Activated naive CD4-positive, alpha-beta T cell treated with Interleukin-2 at 50 U/mL for 16 hours (primary cell): ENCODE measurements around the gene CCDC33.

Experiments used
- DNase-seq: peaks from one replicate; pipeline ENCODE4 v3.0.0-alpha.2; 2020

The CCDC33 gene

DNA sequence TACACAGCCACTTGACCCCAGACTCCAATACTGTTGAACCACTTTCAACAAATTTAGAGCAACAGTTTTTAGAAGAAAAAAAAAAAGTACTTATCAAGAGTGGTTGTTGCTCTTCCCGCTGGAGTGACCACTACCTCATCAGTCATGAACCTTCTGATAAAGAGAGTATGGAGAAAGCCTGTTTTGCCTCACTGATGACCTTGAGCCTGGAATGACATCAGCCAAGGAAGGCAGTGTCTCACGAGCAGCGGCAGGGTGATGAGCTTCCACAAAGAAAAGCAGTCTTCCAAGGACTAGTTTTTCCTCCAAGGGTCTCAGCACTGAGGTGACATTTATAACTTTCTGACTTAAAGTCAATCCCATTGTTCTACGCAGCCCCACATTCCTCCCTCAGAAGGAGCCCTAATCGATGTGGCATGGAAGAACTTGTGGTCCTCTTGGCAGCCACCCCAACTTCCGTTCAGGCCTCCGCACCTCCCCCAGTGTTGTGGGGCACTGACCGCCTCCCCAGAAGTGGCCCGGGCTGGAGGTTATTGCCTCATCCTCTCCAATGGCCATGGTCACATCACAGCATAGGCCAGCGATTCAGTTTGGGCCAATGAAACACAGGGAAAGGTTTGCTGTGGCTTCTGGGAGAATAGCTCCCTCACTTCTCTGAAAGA, 133.1 kb downstream of the CCDC33 start:
- no peak for DNase-seq

- no peak for DNase-seq
Measured at GRCh38 chr15:74369756-74370155, 133.6 kb downstream of the CCDC33 start.

DNA sequence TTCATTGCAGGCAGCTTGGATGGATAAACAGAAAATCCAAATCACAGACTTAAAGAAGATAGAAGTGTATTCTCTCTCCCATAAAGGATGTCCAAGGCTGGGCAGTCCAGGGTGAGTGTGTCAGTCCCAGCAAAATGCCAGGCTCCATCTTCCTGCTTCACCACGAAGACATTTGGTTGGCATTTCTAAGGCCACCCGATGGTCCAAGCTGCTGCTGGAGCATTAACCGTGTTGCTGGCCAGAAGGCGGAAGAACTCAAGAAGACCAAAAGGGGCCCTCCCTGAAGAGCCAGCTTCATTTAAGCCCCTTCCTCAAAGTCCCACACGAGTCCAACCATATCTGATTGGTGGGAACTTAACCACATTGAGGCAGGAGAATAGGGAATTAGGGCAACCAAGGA, 134.3 kb downstream of the CCDC33 start:
- no peak for DNase-seq

DNA sequence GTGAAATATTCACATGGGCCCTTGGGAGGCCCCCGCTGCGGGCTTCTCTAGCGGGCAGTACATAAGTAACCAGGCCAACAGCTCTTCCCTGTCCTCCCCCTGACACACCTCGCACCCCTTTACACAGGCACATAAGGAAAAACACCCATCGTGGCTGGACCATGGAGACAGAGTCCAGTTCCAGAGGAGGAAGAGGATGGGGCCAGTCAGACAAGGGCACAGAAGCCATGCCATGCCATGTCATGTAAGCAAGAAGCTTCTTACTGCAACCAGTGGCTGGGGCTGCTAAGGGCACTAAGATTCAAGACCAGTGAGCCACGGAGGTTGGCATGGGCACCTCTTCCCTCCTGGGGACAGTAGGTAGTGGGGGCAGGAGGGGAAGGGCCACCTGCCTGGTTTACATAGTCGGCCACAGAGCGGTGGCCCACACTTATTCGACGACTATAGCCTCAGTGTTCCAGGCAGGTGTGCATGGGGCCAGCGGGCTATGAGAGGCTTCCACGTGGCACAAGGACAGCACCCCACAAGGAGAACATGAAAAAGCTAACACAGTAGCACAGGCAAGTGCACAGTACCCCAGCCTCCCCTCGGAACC, 137.0 kb downstream of the CCDC33 start:
- DNase-seq = no peak

GRCh38 chr15:74373731-74374647, 137.9 kb downstream of the CCDC33 start:
- DNase-seq = peak; percentile 96

DNA sequence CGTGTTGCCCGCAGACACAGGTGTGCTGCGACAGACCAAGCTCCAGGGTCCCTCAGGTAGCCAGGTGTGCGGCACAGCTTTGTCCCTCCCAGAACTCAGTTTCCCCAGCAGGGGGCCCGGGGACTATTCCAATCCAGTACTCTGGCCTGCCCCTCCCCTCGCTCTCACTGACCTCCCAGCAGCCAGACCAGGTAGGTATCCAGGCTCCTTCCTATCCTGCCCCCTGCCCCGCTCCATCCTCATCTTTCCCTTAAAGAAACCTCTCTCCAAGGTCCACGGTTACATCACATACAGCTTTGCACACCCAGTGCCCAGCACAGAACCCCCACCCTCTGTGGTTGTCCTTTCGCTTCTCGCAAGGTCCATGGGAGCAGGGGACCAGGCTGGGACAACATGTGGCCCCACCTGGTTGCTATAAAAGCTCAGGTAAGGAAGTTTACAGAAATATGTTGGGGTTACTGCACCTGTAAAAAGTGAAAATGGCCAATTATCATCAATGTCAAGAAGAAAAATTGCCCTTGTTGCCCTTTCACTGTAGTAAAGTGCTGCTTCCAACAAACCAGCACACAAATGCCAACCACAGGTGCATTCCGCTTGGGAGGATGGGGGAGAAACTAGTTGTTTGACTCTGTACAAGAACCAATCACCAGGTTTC, 138.6 kb downstream of the CCDC33 start:
- no peak for DNase-seq

DNA sequence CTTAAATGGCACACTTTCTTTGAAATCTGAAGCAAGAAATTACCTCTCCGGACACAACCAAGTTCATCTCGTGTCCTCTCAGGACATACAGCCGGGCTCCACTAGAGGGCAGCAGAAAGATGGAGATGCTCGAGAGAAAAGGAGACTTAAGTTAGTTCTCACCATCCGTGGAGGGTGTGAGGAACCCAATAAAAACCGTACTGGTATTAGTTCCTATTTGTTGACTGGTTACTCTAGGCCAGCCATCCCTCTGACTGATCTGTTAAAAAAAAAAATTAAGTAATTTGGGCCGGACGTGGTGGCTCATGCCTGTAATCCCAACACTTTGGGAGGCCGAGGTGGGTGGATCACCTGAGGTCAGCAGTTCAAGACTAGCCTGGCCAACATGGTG, 139.2 kb downstream of the CCDC33 start:
- peak; percentile 88 for DNase-seq

GRCh38 chr15:74376226-74376625, 140.1 kb downstream of the CCDC33 start:
- no peak for DNase-seq

DNA sequence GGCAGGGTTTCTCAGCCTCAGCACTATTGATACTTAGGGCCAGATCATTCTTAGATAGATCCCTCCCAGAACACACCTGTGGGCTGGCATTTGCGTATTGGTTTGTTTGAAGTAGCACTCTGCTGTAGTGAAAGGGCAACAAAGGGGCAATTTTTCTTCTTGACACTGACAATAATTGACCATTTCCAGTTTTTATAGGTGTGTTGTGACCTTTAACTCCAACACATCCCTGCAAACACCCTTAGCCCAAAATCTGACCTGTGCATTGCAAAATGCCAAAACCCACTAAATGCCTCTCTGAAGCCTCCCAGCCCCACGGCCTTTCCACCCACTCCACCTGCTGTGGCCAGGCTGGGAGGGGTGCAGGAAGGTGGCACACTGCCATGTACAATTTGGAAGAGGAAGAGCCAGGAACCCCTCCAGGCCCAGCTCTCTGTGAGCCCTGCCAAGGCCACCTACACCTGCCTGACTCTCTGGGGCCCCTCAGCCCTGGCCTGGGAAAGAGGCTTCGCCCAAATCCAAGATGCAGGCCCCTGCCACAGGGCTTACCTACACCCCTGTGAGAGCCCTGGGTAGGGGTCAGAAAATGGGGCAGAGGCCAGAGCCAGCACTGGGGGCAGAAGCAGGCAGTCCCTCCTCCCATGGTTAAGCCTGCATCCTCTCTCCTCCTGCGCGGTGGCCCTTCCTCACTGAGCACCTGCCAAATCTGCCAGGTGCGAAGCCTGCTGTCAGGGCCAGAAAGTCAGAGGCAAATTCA, 140.9 kb downstream of the CCDC33 start:
- no peak for DNase-seq

- no peak for DNase-seq
Measured at GRCh38 chr15:74377831-74378766, 142.0 kb downstream of the CCDC33 start.

- peak; percentile 69 for DNase-seq
Measured at GRCh38 chr15:74378848-74379247, 142.7 kb downstream of the CCDC33 start.

- DNase-seq = no peak
Measured at GRCh38 chr15:74380361-74381189, 144.4 kb downstream of the CCDC33 start.

DNA sequence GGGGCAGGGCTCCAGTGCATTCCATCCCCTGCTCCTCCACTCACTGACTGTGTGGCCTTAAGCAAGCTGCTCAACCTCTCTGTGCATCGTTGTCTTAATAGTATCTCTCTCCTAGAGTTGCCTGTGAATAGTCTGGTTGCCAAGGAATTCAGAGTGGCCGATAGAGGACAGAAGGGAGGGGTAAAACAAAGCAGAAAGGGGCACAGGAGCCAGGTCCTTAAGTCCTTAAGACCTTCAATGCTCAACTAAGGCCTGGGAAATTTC, 145.0 kb downstream of the CCDC33 start:
- no peak for DNase-seq

DNA sequence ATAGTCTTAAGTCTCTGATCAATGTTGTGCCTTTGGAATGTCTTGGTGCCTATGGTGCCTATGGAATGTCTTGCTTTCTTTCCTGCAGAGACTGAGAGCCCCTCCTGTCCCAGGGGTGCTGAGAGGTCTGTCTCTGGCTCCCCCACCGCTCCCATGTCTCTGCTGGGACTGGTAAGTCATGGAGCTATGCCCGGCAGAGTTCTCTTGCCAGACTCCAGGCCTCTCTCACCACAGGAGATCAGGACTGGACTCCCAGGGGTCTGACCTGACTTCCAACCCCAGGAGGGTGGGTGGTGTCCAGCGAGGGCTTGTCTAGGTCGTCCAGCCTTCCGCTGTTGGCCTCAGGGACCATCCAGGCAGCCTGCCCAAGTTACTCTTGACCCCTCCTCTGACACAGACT, 145.4 kb downstream of the CCDC33 start:
- no peak for DNase-seq

GRCh38 chr15:74382004-74382816, 146.1 kb downstream of the CCDC33 start:
- peak; percentile 76 for DNase-seq

GRCh38 chr15:74383286-74383685, 147.2 kb downstream of the CCDC33 start:
- DNase-seq = no peak

- DNase-seq = peak; percentile 62
Measured at GRCh38 chr15:74383695-74384565, 147.8 kb downstream of the CCDC33 start.

DNA sequence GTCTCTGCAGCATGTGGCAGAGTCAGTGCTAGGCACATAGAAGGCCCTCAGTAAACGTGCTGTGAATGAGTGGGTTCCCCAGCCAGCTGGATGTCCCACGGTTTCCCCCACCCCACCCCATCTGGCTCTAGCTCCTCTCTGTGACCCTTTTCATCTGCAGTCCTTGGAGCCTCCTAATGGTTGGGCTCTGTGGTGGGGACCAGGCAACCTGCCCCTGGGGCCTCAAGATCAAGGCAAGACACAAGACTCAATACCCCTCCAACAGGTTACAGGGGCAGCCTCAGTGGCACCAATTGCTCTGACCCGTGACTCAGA, 148.4 kb downstream of the CCDC33 start:
- DNase-seq = no peak
